HepG2 (cell line): ENCODE measurements around the gene NDUFS7. TPM values are rescaled to one million over a fixed set of nuclear protein-coding genes. Genes with fewer than 3 reads are reported as not detected.
A peak's percentile ranks its signal among the peaks of the same experiment; 100 is the strongest.

Experiments
- EED ChIP-seq: sonication (generic); formaldehyde crosslinking; IDR thresholded peaks from 2 replicates; pipeline ENCODE4 v1.5.0; 2020; ENCODE audit warnings: mild to moderate bottlenecking, missing genetic modification reagents
- HMGXB4 ChIP-seq, 2 experiments: sonication (generic) in 1 of 2; formaldehyde crosslinking in 1 of 2; IDR thresholded peaks; 2 replicates each; pipeline versions ENCODE4 v1.4.0 to v1.6.1; 2018 to 2020; ENCODE audit warnings: missing genetic modification reagents in 2 of 2, borderline replicate concordance in 1 of 2, low read depth in 1 of 2, mild to moderate bottlenecking in 1 of 2, missing biosample characterization in 1 of 2
- KAT8 ChIP-seq: IDR thresholded peaks from 2 replicates; pipeline ENCODE4 v1.6.1; 2016; ENCODE audit warnings: missing genetic modification reagents, missing compliant biosample characterization
- KDM2A ChIP-seq: sonication (generic); formaldehyde crosslinking; IDR thresholded peaks from 2 replicates; pipeline ENCODE4 v1.4.0; 2020; ENCODE audit warnings: low read depth, missing genetic modification reagents, borderline replicate concordance
- KDM5B ChIP-seq: sonication (generic); formaldehyde crosslinking; IDR thresholded peaks from 2 replicates; pipeline ENCODE4 v1.4.0; 2020; ENCODE audit warnings: missing genetic modification reagents, mild to moderate bottlenecking, borderline replicate concordance
- LCORL ChIP-seq, 2 experiments: fragments of 450-650 bp in 1 of 2; sonication (generic) in 1 of 2; formaldehyde crosslinking in 1 of 2; IDR thresholded peaks; 2 replicates each; pipeline versions ENCODE4 v1.5.0 to v1.6.1; 2017 to 2020; ENCODE audit warnings: antibody characterized with exemption in 1 of 2, missing genetic modification reagents in 1 of 2
- MYC ChIP-seq: sonication (generic); formaldehyde crosslinking; IDR thresholded peaks from 2 replicates; pipeline ENCODE4 v1.9.0; 2021; ENCODE audit warnings: missing genetic modification reagents, borderline replicate concordance
- NFKB2 ChIP-seq: sonication (generic); formaldehyde crosslinking; IDR thresholded peaks from 2 replicates; pipeline ENCODE4 v1.4.0; 2020; ENCODE audit warnings: missing genetic modification reagents, borderline replicate concordance
- POLR2AphosphoS5 ChIP-seq: IDR thresholded peaks from 2 replicates; pipeline ENCODE4 v1.6.1; 2012; ENCODE audit warnings: low read depth, low read length
- SOX5 ChIP-seq: IDR thresholded peaks from 2 replicates; pipeline ENCODE4 v1.6.1; 2016; ENCODE audit warnings: borderline replicate concordance
- SPEN ChIP-seq: sonication (generic); formaldehyde crosslinking; IDR thresholded peaks from 2 replicates; pipeline ENCODE4 v1.5.1; 2020; ENCODE audit warnings: low read depth, mild to moderate bottlenecking, missing genetic modification reagents
- TFDP1 ChIP-seq: IDR thresholded peaks from 2 replicates; pipeline ENCODE4 v1.6.1; 2016; ENCODE audit warnings: missing compliant biosample characterization, missing genetic modification reagents, borderline replicate concordance
- THYN1 ChIP-seq: sonication (generic); formaldehyde crosslinking; IDR thresholded peaks from 2 replicates; pipeline ENCODE4 v1.8.1; 2023; ENCODE audit warnings: low read depth, mild to moderate bottlenecking, moderate library complexity, missing genetic modification reagents, borderline replicate concordance
- YEATS4 ChIP-seq: sonication (generic); formaldehyde crosslinking; IDR thresholded peaks from 2 replicates; pipeline ENCODE4 v1.4.0; 2020; ENCODE audit warnings: missing genetic modification reagents, borderline replicate concordance
- ZBTB7B ChIP-seq: sonication (generic); formaldehyde crosslinking; IDR thresholded peaks from 2 replicates; pipeline ENCODE4 v1.4.0; 2020; ENCODE audit warnings: missing genetic modification reagents
- ZMAT3 ChIP-seq: sonication (generic); formaldehyde crosslinking; conservative IDR thresholded peaks from 2 replicates; pipeline ENCODE4 v1.7.0; 2021; ENCODE audit warnings: missing genetic modification reagents
- ZNF20 ChIP-seq: sonication (generic); formaldehyde crosslinking; IDR thresholded peaks from 2 replicates; pipeline ENCODE4 v1.4.0; 2020; ENCODE audit warnings: mild to moderate bottlenecking, moderate library complexity, missing genetic modification reagents
- ZNF331 ChIP-seq: sonication (generic); formaldehyde crosslinking; IDR thresholded peaks from 2 replicates; pipeline ENCODE4 v1.4.0; 2020; ENCODE audit warnings: missing genetic modification reagents
- ZNF367 ChIP-seq: sonication (generic); formaldehyde crosslinking; IDR thresholded peaks from 2 replicates; pipeline ENCODE4 v1.4.0; 2020; ENCODE audit warnings: missing genetic modification reagents, borderline replicate concordance
- ZNF772 ChIP-seq: sonication (generic); formaldehyde crosslinking; IDR thresholded peaks from 2 replicates; pipeline ENCODE4 v1.5.0; 2020; ENCODE audit warnings: mild to moderate bottlenecking, missing genetic modification reagents
- polyA plus RNA-seq, 8 experiments: library from polyadenylated mRNA; depleted of rRNA in 3 of 8; stranded (reverse) in 7 of 8; unstranded in 1 of 8; fragments of >200 nt; fragmentation: Illumina TruSeq in 4 of 8; extraction: Trizol in 4 of 8; gene quantifications; 2 replicates each; pipeline versions ENCODE4 v1.2.1 to v1.2.3, GENCODE V29; 2011 to 2016; ENCODE audit warnings: low read depth in 4 of 8, missing spikeins in 1 of 8, mixed read lengths in 1 of 8; ENCODE audit not compliant: insufficient read depth in 1 of 8
- total RNA-seq, 5 experiments: library from RNA; depleted of rRNA; stranded (reverse); fragments of >200 nt; fragmentation: Illumina TruSeq; extraction: Trizol; gene quantifications; 2 replicates each; pipeline ENCODE4 v1.2.3, GENCODE V29; 2016; ENCODE audit warnings: low read depth in 1 of 5
- TF ChIP-seq, protein P1 (sequence below): sonication (generic); formaldehyde crosslinking; IDR thresholded peaks from 2 replicates; pipeline ENCODE4 v1.4.0; 2020; ENCODE audit warnings: missing genetic modification reagents
- TF ChIP-seq, protein P2 (sequence below): sonication (generic); formaldehyde crosslinking; IDR thresholded peaks from 2 replicates; pipeline ENCODE4 v1.4.0; 2020; ENCODE audit warnings: missing genetic modification reagents

Gene NDUFS7
- total and polyA plus RNA-seq, 2 of the 13 experiments (the other 11 are each of a cell fraction or from before 2014, with no cell fraction given) = 34.3 to 66.9 TPM

GRCh38 chr19:1408300-1409203, 24.8 kb downstream of the NDUFS7 start (continued):
- TF ChIP-seq HMGXB4 (CRISPR knock-in tag; IDR thresholded peaks at IDR 0.05; ENCODE audit: borderline replicate concordance in 1 of 2, low read depth in 1 of 2) (peak in 1 of 2 experiments; percentile 61), THYN1 (no peak), ZNF20 (CRISPR knock-in tag) (no peak), EED (no peak), ZNF367 (no peak), SOX5 (CRISPR knock-in tag) (peak; percentile 13; the same call in 1 of the 2 replicates), POLR2AphosphoS5 (no peak), ZNF772 (CRISPR knock-in tag) (peak; percentile 73; the same call in 1 of the 2 replicates), KDM2A (CRISPR knock-in tag) (peak; percentile 53; the same call in 1 of the 2 replicates), TFDP1 (CRISPR knock-in tag) (peak; percentile 50; the same call in 1 of the 2 replicates), KAT8 (peak; percentile 47; the same call in 1 of the 2 replicates), ZNF331 (peak; percentile 12; the same call in 1 of the 2 replicates), LCORL (IDR thresholded peaks at IDR 0.05) (no peak), LCORL (CRISPR knock-in tag; IDR thresholded peaks at IDR 0.05) (0 out of 2 replicates have a peak, but pooled peaks have one; percentile 26), YEATS4 (CRISPR knock-in tag) (peak; percentile 60; the same call in 1 of the 2 replicates), KDM5B (peak; percentile 43; the same call in 1 of the 2 replicates), ZMAT3 (CRISPR knock-in tag) (no peak), SPEN (0 out of 2 replicates have a peak, but pooled peaks have one; percentile 46), MYC (CRISPR knock-in tag) (peak; percentile 72), ZBTB7B (CRISPR knock-in tag) (peak; percentile 61), NFKB2 (CRISPR knock-in tag) (0 out of 2 replicates have a peak, but pooled peaks have one; percentile 36)
- TF ChIP-seq, protein P1, sequence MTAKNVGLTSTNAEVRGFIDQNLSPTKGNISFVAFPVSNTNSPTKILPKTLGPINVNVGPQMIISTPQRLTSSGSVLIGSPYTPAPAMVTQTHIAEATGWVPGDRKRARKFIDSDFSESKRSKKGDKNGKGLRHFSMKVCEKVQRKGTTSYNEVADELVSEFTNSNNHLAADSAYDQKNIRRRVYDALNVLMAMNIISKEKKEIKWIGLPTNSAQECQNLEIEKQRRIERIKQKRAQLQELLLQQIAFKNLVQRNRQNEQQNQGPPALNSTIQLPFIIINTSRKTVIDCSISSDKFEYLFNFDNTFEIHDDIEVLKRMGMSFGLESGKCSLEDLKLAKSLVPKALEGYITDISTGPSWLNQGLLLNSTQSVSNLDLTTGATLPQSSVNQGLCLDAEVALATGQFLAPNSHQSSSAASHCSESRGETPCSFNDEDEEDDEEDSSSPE (CRISPR knock-in tag) = peak; percentile 55
- TF ChIP-seq, protein P2, sequence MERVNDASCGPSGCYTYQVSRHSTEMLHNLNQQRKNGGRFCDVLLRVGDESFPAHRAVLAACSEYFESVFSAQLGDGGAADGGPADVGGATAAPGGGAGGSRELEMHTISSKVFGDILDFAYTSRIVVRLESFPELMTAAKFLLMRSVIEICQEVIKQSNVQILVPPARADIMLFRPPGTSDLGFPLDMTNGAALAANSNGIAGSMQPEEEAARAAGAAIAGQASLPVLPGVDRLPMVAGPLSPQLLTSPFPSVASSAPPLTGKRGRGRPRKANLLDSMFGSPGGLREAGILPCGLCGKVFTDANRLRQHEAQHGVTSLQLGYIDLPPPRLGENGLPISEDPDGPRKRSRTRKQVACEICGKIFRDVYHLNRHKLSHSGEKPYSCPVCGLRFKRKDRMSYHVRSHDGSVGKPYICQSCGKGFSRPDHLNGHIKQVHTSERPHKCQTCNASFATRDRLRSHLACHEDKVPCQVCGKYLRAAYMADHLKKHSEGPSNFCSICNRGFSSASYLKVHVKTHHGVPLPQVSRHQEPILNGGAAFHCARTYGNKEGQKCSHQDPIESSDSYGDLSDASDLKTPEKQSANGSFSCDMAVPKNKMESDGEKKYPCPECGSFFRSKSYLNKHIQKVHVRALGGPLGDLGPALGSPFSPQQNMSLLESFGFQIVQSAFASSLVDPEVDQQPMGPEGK (CRISPR knock-in tag) = peak; percentile 53
